Neutrophil (primary cell): ENCODE results near the gene ZIC3.
"Not testable (repeated sequence)": the region's sequence is repeated elsewhere in the genome, so short reads cannot be mapped to it uniquely, and the experiment has no call there.

ENCODE experiments used
- H3K27ac ChIP-seq: fragments of 200-600 bp; sonication (generic); 2 replicates; pipeline ENCODE4 v1.5.1; 2016; ENCODE audit warnings: mild to moderate bottlenecking, moderate library complexity
- H3K27me3 ChIP-seq: fragments of 200-600 bp; sonication (generic); 2 replicates; pipeline ENCODE4 v1.6.0; 2016; ENCODE audit warnings: mild to moderate bottlenecking
- H3K36me3 ChIP-seq: fragments of 200-600 bp; sonication (generic); 2 replicates; pipeline ENCODE4 v1.5.1; 2017
- H3K4me1 ChIP-seq, 2 experiments: fragments of 200-600 bp in 1 of 2; sonication (generic) in 1 of 2; 1 replicate in 1 of 2; 2 replicates in 1 of 2; pipeline versions ENCODE4 v1.5.1 to v1.6.1; 2013 to 2016; ENCODE audit warnings: low read depth in 1 of 2, low read length in 1 of 2, mild to moderate bottlenecking in 1 of 2, moderate library complexity in 1 of 2; ENCODE audit not compliant: control insufficient read depth in 1 of 2, insufficient read depth in 1 of 2
- H3K4me3 ChIP-seq, 2 experiments: fragments of 200-600 bp in 1 of 2; sonication (generic) in 1 of 2; 1 replicate in 1 of 2; 2 replicates in 1 of 2; pipeline ENCODE4 v1.5.1; 2013 to 2016; ENCODE audit warnings: low read depth in 1 of 2, low read length in 1 of 2, mild to moderate bottlenecking in 1 of 2, moderate library complexity in 1 of 2
- H3K9me3 ChIP-seq: fragments of 200-600 bp; sonication (generic); 2 replicates; pipeline ENCODE4 v1.5.1; 2016
- TF ChIP-seq, protein P1 (sequence below): fragments of 200-600 bp; sonication (generic); IDR thresholded peaks from 2 replicates; pipeline ENCODE4 v1.5.1; 2016; ENCODE audit warnings: antibody characterized with exemption

ZIC3 gene

GRCh38 chrX:137549073-137549472 is 16.9 kb upstream of the ZIC3 start:
- H3K4me1 ChIP-seq, result no peaks in the 10 kb centered on the region
- H3K36me3 ChIP-seq, result no peaks in the 10 kb centered on the region
- no peaks in the 10 kb centered on the region for H3K9me3 ChIP-seq
- TF ChIP-seq, protein P1, sequence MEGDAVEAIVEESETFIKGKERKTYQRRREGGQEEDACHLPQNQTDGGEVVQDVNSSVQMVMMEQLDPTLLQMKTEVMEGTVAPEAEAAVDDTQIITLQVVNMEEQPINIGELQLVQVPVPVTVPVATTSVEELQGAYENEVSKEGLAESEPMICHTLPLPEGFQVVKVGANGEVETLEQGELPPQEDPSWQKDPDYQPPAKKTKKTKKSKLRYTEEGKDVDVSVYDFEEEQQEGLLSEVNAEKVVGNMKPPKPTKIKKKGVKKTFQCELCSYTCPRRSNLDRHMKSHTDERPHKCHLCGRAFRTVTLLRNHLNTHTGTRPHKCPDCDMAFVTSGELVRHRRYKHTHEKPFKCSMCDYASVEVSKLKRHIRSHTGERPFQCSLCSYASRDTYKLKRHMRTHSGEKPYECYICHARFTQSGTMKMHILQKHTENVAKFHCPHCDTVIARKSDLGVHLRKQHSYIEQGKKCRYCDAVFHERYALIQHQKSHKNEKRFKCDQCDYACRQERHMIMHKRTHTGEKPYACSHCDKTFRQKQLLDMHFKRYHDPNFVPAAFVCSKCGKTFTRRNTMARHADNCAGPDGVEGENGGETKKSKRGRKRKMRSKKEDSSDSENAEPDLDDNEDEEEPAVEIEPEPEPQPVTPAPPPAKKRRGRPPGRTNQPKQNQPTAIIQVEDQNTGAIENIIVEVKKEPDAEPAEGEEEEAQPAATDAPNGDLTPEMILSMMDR, result no peak
- peaks cover 88% of the 10 kb centered on the region for H3K27me3 ChIP-seq
- H3K27ac ChIP-seq, result no peak overlapping the region
- H3K4me3 ChIP-seq, result no peak overlapping the region

GRCh38 chrX:137549851-137550664 is 15.9 kb upstream of the ZIC3 start:
- H3K27ac ChIP-seq, result no peak overlapping the region
- H3K27me3 ChIP-seq, result peaks cover 78% of the 10 kb centered on the region
- no peaks in the 10 kb centered on the region for H3K4me1 ChIP-seq
- H3K9me3 ChIP-seq, result no peaks in the 10 kb centered on the region
- no peak overlapping the region for H3K4me3 ChIP-seq
- no peaks in the 10 kb centered on the region for H3K36me3 ChIP-seq
- TF ChIP-seq, protein P1, result no peak

- H3K4me3 ChIP-seq, result no peak overlapping the region
- TF ChIP-seq, protein P1, result no peak
- H3K9me3 ChIP-seq, result no peaks in the 10 kb centered on the region
- no peaks in the 10 kb centered on the region for H3K4me1 ChIP-seq
- peaks cover 71% of the 10 kb centered on the region for H3K27me3 ChIP-seq
- no peaks in the 10 kb centered on the region for H3K36me3 ChIP-seq
- H3K27ac ChIP-seq, result no peak overlapping the region
These were observed 15.2 kb upstream of the ZIC3 start for GRCh38 chrX:137550665-137551261.

GRCh38 chrX:137552098-137552497 is 13.8 kb upstream of the ZIC3 start:
- H3K4me1 ChIP-seq, H3K27ac ChIP-seq, H3K9me3 ChIP-seq, H3K4me3 ChIP-seq, H3K36me3 ChIP-seq: not testable (repeated sequence)
- H3K27me3 ChIP-seq, result peaks cover 57% of the 10 kb centered on the region

DNA sequence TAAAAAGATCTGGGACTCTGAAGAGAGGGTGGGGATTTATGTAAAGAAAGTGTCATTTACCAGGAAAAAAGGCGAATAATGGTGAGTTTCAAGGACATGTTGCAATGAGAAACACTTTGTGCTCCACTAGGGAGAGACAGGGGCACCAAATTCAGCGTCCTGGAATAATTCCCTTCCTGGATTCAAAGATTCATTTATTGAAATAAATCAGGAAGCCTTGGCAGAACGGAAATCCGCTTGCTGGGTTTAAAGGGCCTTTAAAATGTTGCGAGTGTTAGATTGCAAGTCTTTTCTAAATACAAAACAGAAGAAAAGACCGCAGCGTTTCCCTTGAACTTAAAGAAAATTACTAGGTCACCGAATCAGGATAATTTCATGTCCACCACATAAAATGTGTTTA is 3.8 kb upstream of the ZIC3 start:
- Histone ChIP-seq H3K4me1 (no peaks in the 10 kb centered on the region), H3K27ac (no peak overlapping the region), H3K27me3 (peaks cover 72% of the 10 kb centered on the region), H3K36me3 (no peaks in the 10 kb centered on the region), H3K4me3 (no peak overlapping the region), H3K9me3 (no peaks in the 10 kb centered on the region)
- TF ChIP-seq, protein P1, result no peak
